IMR-90 (cell line): Measurements from ENCODE around the gene ADCY4. TPM values are rescaled to one million over a fixed set of nuclear protein-coding genes. Genes with fewer than 3 reads are reported as not detected.
A peak's percentile ranks its signal among the peaks of the same experiment; 100 is the strongest.

Source experiments
- ATAC-seq: fragments of 200-7000 bp; cut with Tn5 transposase; 2 replicates; pipeline ENCODE4 v1.9.1; 2020; ENCODE audit warnings: low read depth, mild to moderate bottlenecking, moderate library complexity
- BruUV-seq: library from RNA; stranded (reverse); fragments of 400-500 nt; replicated peaks from 2 replicates; lab custom pipeline; 2021; lab: Mats Ljungman, UMichigan
- CTCF ChIA-PET: fragments of 300-600 bp; formaldehyde crosslinking; extraction: SDS; loops from one replicate; lab custom pipeline; 2021; ENCODE audit warnings: antibody characterized with exemption; lab: Yijun Ruan, JAX
- POLR2A ChIA-PET: fragments of 300-600 bp; sonication (Branson Sonifier 250); formaldehyde crosslinking; loops from one replicate; lab custom pipeline; 2022; ENCODE audit warnings: antibody characterized with exemption; ENCODE audit not compliant: unreplicated experiment; lab: Charles Lee
- DNase-seq: peaks from one replicate; pipeline ENCODE4 v3.0.0; 2013
- H2AFZ ChIP-seq: replicated peaks from 2 replicates; pipeline ENCODE3; 2013; ENCODE audit warnings: low read length, mild to moderate bottlenecking; ENCODE audit not compliant: poor library complexity
- H2AK5ac ChIP-seq: 2 replicates; pipeline ENCODE4 v1.6.1; 2013; ENCODE audit warnings: low read depth, low read length, inconsistent platforms
- H2AK9ac ChIP-seq: replicated peaks from 2 replicates; pipeline ENCODE3; 2013; ENCODE audit warnings: mild to moderate bottlenecking, low read depth, low read length, moderate library complexity; ENCODE audit not compliant: poor library complexity
- H2BK120ac ChIP-seq: 2 replicates; pipeline ENCODE4 v1.6.1; 2013; ENCODE audit warnings: low read depth, low read length, inconsistent platforms
- H2BK15ac ChIP-seq: 3 replicates; pipeline ENCODE4 v1.6.1; 2013; ENCODE audit warnings: low read depth, low read length, inconsistent platforms
- H2BK20ac ChIP-seq: 2 replicates; pipeline ENCODE4 v1.6.1; 2013; ENCODE audit warnings: low read depth, mild to moderate bottlenecking, inconsistent platforms, low read length, moderate library complexity
- H2BK5ac ChIP-seq: 2 replicates; pipeline ENCODE4 v1.6.1; 2013; ENCODE audit warnings: mild to moderate bottlenecking, low read depth, low read length, inconsistent platforms; ENCODE audit not compliant: poor library complexity, severe bottlenecking
- H3K14ac ChIP-seq: replicated peaks from 2 replicates; pipeline ENCODE4 v1.6.1; 2013; ENCODE audit warnings: low read depth, low read length, inconsistent platforms
- H3K18ac ChIP-seq: 2 replicates; pipeline ENCODE4 v1.6.1; 2013; ENCODE audit warnings: low read depth, low read length, control low read depth
- H3K23ac ChIP-seq: 2 replicates; pipeline ENCODE4 v1.6.1; 2013; ENCODE audit warnings: low read depth, low read length, inconsistent platforms
- H3K27ac ChIP-seq: 2 replicates; pipeline ENCODE4 v1.5.1; 2013; ENCODE audit warnings: mild to moderate bottlenecking, control low read depth, low read length; ENCODE audit not compliant: insufficient read depth
- H3K27me3 ChIP-seq: 2 replicates; pipeline ENCODE4 v1.6.1; 2013; ENCODE audit warnings: low read length; ENCODE audit not compliant: control insufficient read depth, insufficient read depth
- H3K36me3 ChIP-seq: 2 replicates; pipeline ENCODE4 v1.6.1; 2013; ENCODE audit warnings: low read length, mixed read lengths; ENCODE audit not compliant: control insufficient read depth, insufficient read depth
- H3K4ac ChIP-seq: 2 replicates; pipeline ENCODE4 v1.6.1; 2013; ENCODE audit warnings: low read depth, low read length, inconsistent platforms
- H3K4me1 ChIP-seq: 2 replicates; pipeline ENCODE4 v1.6.1; 2013; ENCODE audit warnings: low read length, mixed read lengths; ENCODE audit not compliant: control insufficient read depth, insufficient read depth
- H3K4me2 ChIP-seq: 2 replicates; pipeline ENCODE4 v1.6.1; 2013; ENCODE audit warnings: low read depth, mild to moderate bottlenecking, control low read depth, low read length, moderate library complexity
- H3K4me3 ChIP-seq: 2 replicates; pipeline ENCODE4 v1.5.1; 2013; ENCODE audit warnings: low read depth, mild to moderate bottlenecking, control low read depth, low read length, moderate library complexity; ENCODE audit not compliant: insufficient read depth
- H3K56ac ChIP-seq: 2 replicates; pipeline ENCODE4 v1.6.1; 2013; ENCODE audit warnings: low read length, inconsistent platforms; ENCODE audit not compliant: insufficient read depth; ENCODE audit errors: extremely low read depth
- H3K79me1 ChIP-seq, 2 experiments: 2 replicates each; pipeline ENCODE4 v1.6.1; 2013; ENCODE audit warnings: low read length in 2 of 2, inconsistent platforms in 1 of 2, low read depth in 1 of 2
- H3K9ac ChIP-seq: 2 replicates; pipeline ENCODE4 v1.6.1; 2013; ENCODE audit warnings: low read depth, low read length, control low read depth
- H3K9me1 ChIP-seq: 2 replicates; pipeline ENCODE4 v1.6.1; 2013; ENCODE audit warnings: low read length, inconsistent platforms; ENCODE audit not compliant: insufficient read depth
- H3K9me3 ChIP-seq: 2 replicates; pipeline ENCODE4 v1.6.1; 2013; ENCODE audit warnings: low read length; ENCODE audit not compliant: control insufficient read depth, insufficient read depth
- H4K20me1 ChIP-seq: 2 replicates; pipeline ENCODE4 v1.6.1; 2013; ENCODE audit warnings: low read length, inconsistent platforms; ENCODE audit not compliant: insufficient read depth
- H4K5ac ChIP-seq: 2 replicates; pipeline ENCODE4 v1.6.1; 2013; ENCODE audit warnings: mild to moderate bottlenecking, low read depth, low read length, control low read depth
- H4K8ac ChIP-seq, 2 experiments: 2 replicates each; pipeline ENCODE4 v1.6.1; 2013; ENCODE audit warnings: low read depth in 2 of 2, low read length in 2 of 2, control low read depth in 1 of 2, inconsistent platforms in 1 of 2
- H4K91ac ChIP-seq: 2 replicates; pipeline ENCODE4 v1.6.1; 2013; ENCODE audit warnings: low read depth, low read length, inconsistent platforms; ENCODE audit not compliant: insufficient read depth
- NFE2L2 ChIP-seq: fragments of 150-350 bp; IDR thresholded peaks from 2 replicates; pipeline ENCODE4 v1.6.1; 2016; ENCODE audit warnings: low read depth, mild to moderate bottlenecking, low read length
- WGBS, 2 experiments: methylation state at CpG; one replicate each; pipeline versions ENCODE4 v1.1.5 to v1.1.7; 2013; ENCODE audit warnings: missing lambda C conversion rate in 2 of 2; ENCODE audit not compliant: insufficient read length in 1 of 2; ENCODE audit errors: extremely low coverage in 2 of 2; 5-methylcytosine and 5-hydroxymethylcytosine counted together
- dilution Hi-C: fragments of 300-500 bp; cut with HindIII; formaldehyde crosslinking; loops from one replicate; pipeline ENCODE4 v1.14.3; 2018; ENCODE audit warnings: low sequenced_read_pairs; ENCODE audit not compliant: unreplicated experiment
- in situ Hi-C: fragments of 300-500 bp; cut with MboI; formaldehyde crosslinking; loops from 3 replicates; pipeline ENCODE4 v1.14.3; 2019; ENCODE audit warnings: low sequenced_read_pairs, inconsistent platforms, mixed read lengths
- intact Hi-C: fragments of 100-400 bp; cut with micrococcal nuclease; formaldehyde crosslinking; loops from 2 replicates; pipeline ENCODE4 v1.10.0; 2022
- polyA plus RNA-seq, 3 experiments: library from polyadenylated mRNA; depleted of rRNA; stranded (reverse); fragments of >200 nt; gene quantifications; 2 replicates each; pipeline ENCODE4 v1.2.3, GENCODE V29; 2012; ENCODE audit warnings: low replicate concordance in 1 of 3
- total RNA-seq: library from RNA; depleted of rRNA; stranded (reverse); fragments of >200 nt; gene quantifications from 2 replicates; pipeline ENCODE4 v1.2.3, GENCODE V29; 2012
- TF ChIP-seq, protein P1 (sequence below): conservative IDR thresholded peaks from 2 replicates; pipeline ENCODE4 v1.5.1; 2012; ENCODE audit warnings: mild to moderate bottlenecking, low read depth, low read length, improper control_type of control experiment

Gene ADCY4
- total and polyA plus RNA-seq, 2 of the 4 experiments (the other 2 are of a cell fraction), result not detected

GRCh38 chr14:24315807-24316596 lies 18.9 kb downstream of the ADCY4 start:
- dilution Hi-C loops (no loop called here), intact Hi-C loops (no loop called here), in situ Hi-C loops (no loop called here)
- Histone ChIP-seq H3K79me1 (no peaks in the 10 kb centered on the region), H2AK9ac (no peak overlapping the region), H3K56ac (no peak overlapping the region), H2BK15ac (no peak overlapping the region), H2BK120ac (no peak overlapping the region), H3K27me3 (peaks cover 37% of the 10 kb centered on the region), H3K36me3 (no peaks in the 10 kb centered on the region), H3K9me3 (no peaks in the 10 kb centered on the region), H3K4me1 (peaks cover 2% of the 10 kb centered on the region; the same call in 1 of the 2 replicates), H4K5ac (no peak overlapping the region), H3K14ac (no peak overlapping the region), H4K8ac (no peak overlapping the region), H4K91ac (no peak overlapping the region), H3K18ac (no peak overlapping the region), H2BK5ac (no peak overlapping the region), H4K20me1 (no peaks in the 10 kb centered on the region; the same call in 1 of the 2 replicates), H3K4me3 (no peak overlapping the region), H3K27ac (no peak overlapping the region), H3K4ac (no peak overlapping the region), H2AFZ (peak overlapping the region; percentile 64), H3K23ac (no peak overlapping the region), H2AK5ac (no peak overlapping the region), H3K4me2 (no peak overlapping the region), H2BK20ac (no peak overlapping the region), H3K9ac (no peak overlapping the region), H3K9me1 (peaks cover 6% of the 10 kb centered on the region)
- DNase-seq, result no peak
- peak; percentile 28 for ATAC-seq
- BruUV-seq, result no TSS peak
- ChIA-PET CTCF (interaction anchor here (0.6 kb wide), 1 partner anchor 69 kb away, joined by 4 read pairs; no protein-coding TSS in a partner anchor), POLR2A (no interaction called here)
- 35% methylated on average over 48 of the region's 70 CpGs; no CpG with 5 or more reads in 1 of the 2 experiments for WGBS, 2 experiments
- TF ChIP-seq, protein P1, sequence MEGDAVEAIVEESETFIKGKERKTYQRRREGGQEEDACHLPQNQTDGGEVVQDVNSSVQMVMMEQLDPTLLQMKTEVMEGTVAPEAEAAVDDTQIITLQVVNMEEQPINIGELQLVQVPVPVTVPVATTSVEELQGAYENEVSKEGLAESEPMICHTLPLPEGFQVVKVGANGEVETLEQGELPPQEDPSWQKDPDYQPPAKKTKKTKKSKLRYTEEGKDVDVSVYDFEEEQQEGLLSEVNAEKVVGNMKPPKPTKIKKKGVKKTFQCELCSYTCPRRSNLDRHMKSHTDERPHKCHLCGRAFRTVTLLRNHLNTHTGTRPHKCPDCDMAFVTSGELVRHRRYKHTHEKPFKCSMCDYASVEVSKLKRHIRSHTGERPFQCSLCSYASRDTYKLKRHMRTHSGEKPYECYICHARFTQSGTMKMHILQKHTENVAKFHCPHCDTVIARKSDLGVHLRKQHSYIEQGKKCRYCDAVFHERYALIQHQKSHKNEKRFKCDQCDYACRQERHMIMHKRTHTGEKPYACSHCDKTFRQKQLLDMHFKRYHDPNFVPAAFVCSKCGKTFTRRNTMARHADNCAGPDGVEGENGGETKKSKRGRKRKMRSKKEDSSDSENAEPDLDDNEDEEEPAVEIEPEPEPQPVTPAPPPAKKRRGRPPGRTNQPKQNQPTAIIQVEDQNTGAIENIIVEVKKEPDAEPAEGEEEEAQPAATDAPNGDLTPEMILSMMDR, result peak; percentile 9; the same call in 1 of the 2 replicates
- no peak for TF ChIP-seq NFE2L2
